ENCODE measurements around the gene UBASH3A. TPM values are rescaled to one million over a fixed set of nuclear protein-coding genes. Genes with fewer than 3 reads are reported as not detected.

Gene UBASH3A
- total and polyA plus RNA-seq, 9 donors = 0.15 to 0.85 (median 0.24) TPM; not detected in 2

DNA sequence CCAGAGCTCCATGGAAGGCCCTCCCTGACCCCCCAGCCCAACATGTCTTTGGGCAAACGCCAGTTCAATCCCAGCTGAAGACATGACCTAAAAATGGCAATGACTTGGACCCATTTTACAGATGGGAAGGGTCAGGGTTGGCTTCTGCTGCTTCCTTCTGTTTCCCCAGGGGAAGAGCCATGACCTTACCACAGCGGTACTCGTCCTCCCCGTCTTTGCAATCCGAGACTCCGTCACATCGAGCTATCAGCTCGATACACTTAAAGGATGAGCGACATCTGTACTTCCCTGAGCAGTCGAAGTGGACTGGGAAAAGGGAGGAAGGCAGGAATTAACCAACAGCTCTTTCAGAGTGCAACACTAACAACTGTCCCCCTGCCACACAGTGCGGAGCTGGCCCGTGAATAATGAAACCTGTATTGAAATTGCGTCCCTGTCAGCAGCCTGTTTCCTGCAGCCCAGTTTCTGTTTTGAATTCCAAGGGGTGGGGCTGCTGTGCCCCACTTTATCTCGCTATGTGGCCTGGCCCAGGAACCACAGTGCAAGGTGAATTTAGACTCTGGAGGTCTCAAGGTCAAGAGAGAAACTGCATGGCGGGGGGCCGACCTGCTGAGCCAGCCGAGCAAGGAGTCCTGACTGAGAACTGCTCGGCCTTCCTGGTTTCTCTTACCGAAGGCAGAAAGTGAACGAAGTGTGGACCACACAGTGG lies 14.8 kb upstream of the UBASH3A start:
- intact Hi-C loops (cut with DNase I) = no loop called here
- no peaks in the 10 kb centered on the region for H3K9me3 ChIP-seq
- H3K36me3 ChIP-seq = no peaks in the 10 kb centered on the region
- no peak for DNase-seq
- H3K4me3 ChIP-seq = no peak overlapping the region
- WGBS, 3 donors = 52 to 70% (median 53%) methylated on average over 20 of the region's 20 CpGs
- no peak overlapping the region for H3K27ac ChIP-seq
- TF ChIP-seq, protein P1, sequence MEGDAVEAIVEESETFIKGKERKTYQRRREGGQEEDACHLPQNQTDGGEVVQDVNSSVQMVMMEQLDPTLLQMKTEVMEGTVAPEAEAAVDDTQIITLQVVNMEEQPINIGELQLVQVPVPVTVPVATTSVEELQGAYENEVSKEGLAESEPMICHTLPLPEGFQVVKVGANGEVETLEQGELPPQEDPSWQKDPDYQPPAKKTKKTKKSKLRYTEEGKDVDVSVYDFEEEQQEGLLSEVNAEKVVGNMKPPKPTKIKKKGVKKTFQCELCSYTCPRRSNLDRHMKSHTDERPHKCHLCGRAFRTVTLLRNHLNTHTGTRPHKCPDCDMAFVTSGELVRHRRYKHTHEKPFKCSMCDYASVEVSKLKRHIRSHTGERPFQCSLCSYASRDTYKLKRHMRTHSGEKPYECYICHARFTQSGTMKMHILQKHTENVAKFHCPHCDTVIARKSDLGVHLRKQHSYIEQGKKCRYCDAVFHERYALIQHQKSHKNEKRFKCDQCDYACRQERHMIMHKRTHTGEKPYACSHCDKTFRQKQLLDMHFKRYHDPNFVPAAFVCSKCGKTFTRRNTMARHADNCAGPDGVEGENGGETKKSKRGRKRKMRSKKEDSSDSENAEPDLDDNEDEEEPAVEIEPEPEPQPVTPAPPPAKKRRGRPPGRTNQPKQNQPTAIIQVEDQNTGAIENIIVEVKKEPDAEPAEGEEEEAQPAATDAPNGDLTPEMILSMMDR (IDR thresholded peaks at IDR 0.05) = no peak
- no peak for TF ChIP-seq EP300 (IDR thresholded peaks at IDR 0.05)
- TF ChIP-seq POLR2A (IDR thresholded peaks at IDR 0.05) = no peak
- H3K27me3 ChIP-seq = no peaks in the 10 kb centered on the region
- no peaks in the 10 kb centered on the region for H3K4me1 ChIP-seq (ENCODE audit: insufficient read depth)

DNA sequence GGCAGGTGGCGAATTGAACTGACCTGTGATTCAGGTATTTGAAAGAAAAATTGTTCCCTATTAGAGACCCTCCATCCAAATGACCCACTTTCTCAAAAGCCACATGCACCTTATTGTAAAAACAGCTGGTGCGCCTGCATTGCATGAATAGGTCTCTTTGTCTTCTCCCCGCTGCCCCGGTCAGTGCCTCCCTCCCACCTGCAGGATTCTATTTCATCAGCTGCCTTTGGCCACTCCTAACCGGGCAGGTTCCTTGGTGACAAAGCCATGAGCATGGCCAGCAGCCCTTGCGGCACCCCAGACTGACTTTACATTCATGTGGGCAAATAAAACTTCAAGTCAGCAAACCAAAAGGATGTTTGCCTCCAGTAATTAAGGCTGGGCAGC lies 14.3 kb upstream of the UBASH3A start:
- Histone ChIP-seq H3K4me3 (no peak overlapping the region), H3K4me1 (ENCODE audit: insufficient read depth) (no peaks in the 10 kb centered on the region), H3K36me3 (no peaks in the 10 kb centered on the region), H3K27me3 (no peaks in the 10 kb centered on the region), H3K27ac (no peak overlapping the region), H3K9me3 (no peaks in the 10 kb centered on the region)
- intact Hi-C loops (cut with DNase I) = no loop called here
- TF ChIP-seq POLR2A (IDR thresholded peaks at IDR 0.05) (no peak), EP300 (IDR thresholded peaks at IDR 0.05) (no peak)
- TF ChIP-seq, protein P1 (IDR thresholded peaks at IDR 0.05) = no peak
- no peak for DNase-seq
- WGBS, 3 donors = 74 to 78% (median 76%) methylated on average over 6 of the region's 6 CpGs

DNA sequence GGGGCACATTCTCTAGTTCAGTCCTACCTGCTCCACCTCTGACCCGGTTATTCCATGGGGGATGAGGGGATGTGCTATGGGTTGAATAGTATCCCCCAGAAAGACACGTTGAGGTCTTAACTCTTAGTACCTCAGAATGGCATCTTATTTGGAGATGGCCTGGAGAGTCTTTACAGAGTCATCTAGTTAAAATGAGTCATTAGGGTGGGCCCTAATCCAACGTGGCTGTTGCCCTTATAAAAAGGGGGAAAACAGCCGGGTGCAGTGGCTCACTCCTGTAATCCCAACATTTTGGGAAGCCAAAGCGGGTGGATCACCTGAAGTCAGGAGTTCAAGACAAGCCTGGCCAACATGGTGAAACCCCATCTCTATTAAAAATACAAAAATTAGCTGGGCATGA lies 13.5 kb upstream of the UBASH3A start:
- H3K27ac ChIP-seq = no peak overlapping the region
- H3K9me3 ChIP-seq = no peaks in the 10 kb centered on the region
- no peaks in the 10 kb centered on the region for H3K4me1 ChIP-seq (ENCODE audit: insufficient read depth)
- no peak for DNase-seq
- H3K4me3 ChIP-seq = no peak overlapping the region
- TF ChIP-seq, protein P1 (IDR thresholded peaks at IDR 0.05) = no peak
- TF ChIP-seq EP300 (IDR thresholded peaks at IDR 0.05) = no peak
- no peak for TF ChIP-seq POLR2A (IDR thresholded peaks at IDR 0.05)
- no peaks in the 10 kb centered on the region for H3K36me3 ChIP-seq
- WGBS, 3 donors = 63 to 75% (median 73%) methylated on average over 5 of the region's 5 CpGs
- H3K27me3 ChIP-seq = no peaks in the 10 kb centered on the region
- intact Hi-C loops (cut with DNase I) = no loop called here

DNA sequence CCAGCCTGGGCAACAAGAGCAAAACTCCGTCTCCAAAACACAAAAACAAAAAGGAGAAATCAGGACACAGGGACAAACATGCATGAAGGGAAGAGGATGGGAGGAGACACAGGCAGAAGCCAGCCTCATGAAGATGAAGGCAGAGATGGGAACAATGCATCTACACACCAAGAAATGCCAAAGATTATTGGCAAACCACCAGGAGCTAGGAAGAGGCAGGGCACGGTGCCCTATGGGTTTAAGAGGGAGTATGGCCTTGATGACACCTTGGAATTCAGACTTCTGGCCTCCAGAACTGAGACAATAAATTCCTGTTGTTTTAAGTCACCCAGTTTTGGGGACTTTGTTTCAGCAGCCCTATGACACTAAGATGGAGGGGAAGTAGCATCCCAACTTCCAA lies 13.0 kb upstream of the UBASH3A start:
- H3K27me3 ChIP-seq = no peaks in the 10 kb centered on the region
- 57 to 63% (median 60%) methylated on average over 2 of the region's 2 CpGs for WGBS, 3 donors
- TF ChIP-seq, protein P1 (IDR thresholded peaks at IDR 0.05) = no peak
- TF ChIP-seq EP300 (IDR thresholded peaks at IDR 0.05) (no peak), POLR2A (IDR thresholded peaks at IDR 0.05) (no peak)
- no peak overlapping the region for H3K4me3 ChIP-seq
- intact Hi-C loops (cut with DNase I) = no loop called here
- no peaks in the 10 kb centered on the region for H3K4me1 ChIP-seq (ENCODE audit: insufficient read depth)
- H3K27ac ChIP-seq = no peak overlapping the region
- H3K9me3 ChIP-seq = no peaks in the 10 kb centered on the region
- DNase-seq = no peak
- H3K36me3 ChIP-seq = no peaks in the 10 kb centered on the region
